ENCODE data around the gene TBL1X.

- TF ChIP-seq CTCF (conservative IDR thresholded peaks at IDR 0.05; ENCODE audit: low read length) = no peak
- TF ChIP-seq EZH2phosphoT487 (IDR thresholded peaks at IDR 0.05; ENCODE audit: borderline replicate concordance, low read depth, low read length) = no peak
These were observed 157.3 kb downstream of the TBL1X start for GRCh38 chrX:9622128-9622527.

All from OCI-LY7 (cell line).